HepG2 (cell line): ENCODE measurements around the gene CPS1. TPM values are rescaled to one million over a fixed set of nuclear protein-coding genes. Genes with fewer than 3 reads are reported as not detected.
A peak's percentile ranks its signal among the peaks of the same experiment; 100 is the strongest.

ENCODE experiments used
- ETV6 ChIP-seq: sonication (generic); formaldehyde crosslinking; conservative IDR thresholded peaks from 2 replicates; pipeline ENCODE4 v1.4.0; 2020; ENCODE audit warnings: missing genetic modification reagents
- NR1H2 ChIP-seq: sonication (generic); formaldehyde crosslinking; IDR thresholded peaks from 2 replicates; pipeline ENCODE4 v1.8.1; 2022; ENCODE audit warnings: low read depth, missing genetic modification reagents, borderline replicate concordance
- NR2C2 ChIP-seq: sonication (generic); formaldehyde crosslinking; IDR thresholded peaks from 2 replicates; pipeline ENCODE4 v1.4.0; 2020; ENCODE audit warnings: missing genetic modification reagents, mild to moderate bottlenecking, moderate library complexity, borderline replicate concordance
- RARA ChIP-seq: IDR thresholded peaks from 2 replicates; pipeline ENCODE4 v1.6.1; 2016; ENCODE audit warnings: missing genetic modification reagents, missing compliant biosample characterization
- SAP130 ChIP-seq: IDR thresholded peaks from 2 replicates; pipeline ENCODE4 v1.6.1; 2016; ENCODE audit warnings: low read depth
- SNAI1 ChIP-seq: sonication (generic); formaldehyde crosslinking; IDR thresholded peaks from 2 replicates; pipeline ENCODE4 v1.5.0; 2020; ENCODE audit warnings: mild to moderate bottlenecking, missing genetic modification reagents, borderline replicate concordance
- ZNF33B ChIP-seq: sonication (generic); formaldehyde crosslinking; IDR thresholded peaks from 2 replicates; pipeline ENCODE4 v1.5.1; 2020; ENCODE audit warnings: mild to moderate bottlenecking, missing genetic modification reagents
- ZNF709 ChIP-seq: sonication (generic); formaldehyde crosslinking; IDR thresholded peaks from 2 replicates; pipeline ENCODE4 v1.5.0; 2020; ENCODE audit warnings: mild to moderate bottlenecking, missing genetic modification reagents
- polyA plus RNA-seq, 8 experiments: library from polyadenylated mRNA; depleted of rRNA in 3 of 8; stranded (reverse) in 7 of 8; unstranded in 1 of 8; fragments of >200 nt; fragmentation: Illumina TruSeq in 4 of 8; extraction: Trizol in 4 of 8; gene quantifications; 2 replicates each; pipeline versions ENCODE4 v1.2.1 to v1.2.3, GENCODE V29; 2011 to 2016; ENCODE audit warnings: low read depth in 4 of 8, missing spikeins in 1 of 8, mixed read lengths in 1 of 8; ENCODE audit not compliant: insufficient read depth in 1 of 8
- total RNA-seq, 5 experiments: library from RNA; depleted of rRNA; stranded (reverse); fragments of >200 nt; fragmentation: Illumina TruSeq; extraction: Trizol; gene quantifications; 2 replicates each; pipeline ENCODE4 v1.2.3, GENCODE V29; 2016; ENCODE audit warnings: low read depth in 1 of 5
- TF ChIP-seq, protein P1 (sequence below): sonication (generic); formaldehyde crosslinking; IDR thresholded peaks from 2 replicates; pipeline ENCODE4 v1.4.0; 2020; ENCODE audit warnings: mild to moderate bottlenecking, missing genetic modification reagents
- TF ChIP-seq, protein P2 (sequence below): fragments of 450-650 bp; IDR thresholded peaks from 2 replicates; pipeline ENCODE4 v1.6.1; 2017
- TF ChIP-seq, protein P3 (sequence below): sonication (generic); formaldehyde crosslinking; IDR thresholded peaks from 2 replicates; pipeline ENCODE4 v1.8.1; 2022; ENCODE audit warnings: low read depth, mild to moderate bottlenecking, missing genetic modification reagents
- TF ChIP-seq, protein P4 (sequence below): sonication (generic); formaldehyde crosslinking; IDR thresholded peaks from 2 replicates; pipeline ENCODE4 v1.5.1; 2020; ENCODE audit warnings: mild to moderate bottlenecking, missing genetic modification reagents, moderate library complexity
- TF ChIP-seq, protein P5 (sequence below): sonication (generic); formaldehyde crosslinking; IDR thresholded peaks from 2 replicates; pipeline ENCODE4 v1.8.1; 2023; ENCODE audit warnings: missing genetic modification reagents, mild to moderate bottlenecking, borderline replicate concordance

The CPS1 gene
- total and polyA plus RNA-seq, 2 of the 13 experiments (the other 11 are each of a cell fraction or from before 2014, with no cell fraction given) = 24.4 to 51.7 TPM

DNA sequence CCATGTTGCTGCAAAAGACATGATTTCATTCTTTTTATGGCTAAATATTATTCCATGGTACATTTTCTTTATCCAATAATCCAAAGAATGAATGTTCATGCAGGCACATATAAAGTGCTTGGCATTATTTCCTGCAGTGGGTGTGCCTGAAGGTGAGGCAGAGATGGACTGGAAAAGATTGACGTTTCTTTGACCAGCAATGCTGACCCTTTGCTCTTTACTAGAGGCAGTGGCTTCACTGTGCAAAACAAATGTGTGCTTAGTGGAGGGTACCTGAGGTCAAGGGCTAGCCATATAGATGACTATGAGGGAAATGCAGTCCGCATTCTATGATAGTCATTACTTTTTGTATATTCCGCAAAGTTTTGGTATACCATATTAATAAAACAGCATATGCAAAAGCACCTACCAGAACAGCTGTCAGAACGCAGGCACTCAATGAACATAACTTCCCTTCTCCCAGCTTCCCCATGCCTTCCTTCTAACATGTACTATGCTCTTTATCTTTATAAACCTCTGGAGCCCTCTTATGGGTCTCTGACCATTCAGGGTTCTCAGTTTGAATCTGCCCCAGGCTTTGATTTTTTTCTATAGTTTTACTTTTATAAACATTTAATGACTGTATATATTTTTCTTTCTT is 32.6 kb upstream of the CPS1 start (continued):
- TF ChIP-seq, protein P1, sequence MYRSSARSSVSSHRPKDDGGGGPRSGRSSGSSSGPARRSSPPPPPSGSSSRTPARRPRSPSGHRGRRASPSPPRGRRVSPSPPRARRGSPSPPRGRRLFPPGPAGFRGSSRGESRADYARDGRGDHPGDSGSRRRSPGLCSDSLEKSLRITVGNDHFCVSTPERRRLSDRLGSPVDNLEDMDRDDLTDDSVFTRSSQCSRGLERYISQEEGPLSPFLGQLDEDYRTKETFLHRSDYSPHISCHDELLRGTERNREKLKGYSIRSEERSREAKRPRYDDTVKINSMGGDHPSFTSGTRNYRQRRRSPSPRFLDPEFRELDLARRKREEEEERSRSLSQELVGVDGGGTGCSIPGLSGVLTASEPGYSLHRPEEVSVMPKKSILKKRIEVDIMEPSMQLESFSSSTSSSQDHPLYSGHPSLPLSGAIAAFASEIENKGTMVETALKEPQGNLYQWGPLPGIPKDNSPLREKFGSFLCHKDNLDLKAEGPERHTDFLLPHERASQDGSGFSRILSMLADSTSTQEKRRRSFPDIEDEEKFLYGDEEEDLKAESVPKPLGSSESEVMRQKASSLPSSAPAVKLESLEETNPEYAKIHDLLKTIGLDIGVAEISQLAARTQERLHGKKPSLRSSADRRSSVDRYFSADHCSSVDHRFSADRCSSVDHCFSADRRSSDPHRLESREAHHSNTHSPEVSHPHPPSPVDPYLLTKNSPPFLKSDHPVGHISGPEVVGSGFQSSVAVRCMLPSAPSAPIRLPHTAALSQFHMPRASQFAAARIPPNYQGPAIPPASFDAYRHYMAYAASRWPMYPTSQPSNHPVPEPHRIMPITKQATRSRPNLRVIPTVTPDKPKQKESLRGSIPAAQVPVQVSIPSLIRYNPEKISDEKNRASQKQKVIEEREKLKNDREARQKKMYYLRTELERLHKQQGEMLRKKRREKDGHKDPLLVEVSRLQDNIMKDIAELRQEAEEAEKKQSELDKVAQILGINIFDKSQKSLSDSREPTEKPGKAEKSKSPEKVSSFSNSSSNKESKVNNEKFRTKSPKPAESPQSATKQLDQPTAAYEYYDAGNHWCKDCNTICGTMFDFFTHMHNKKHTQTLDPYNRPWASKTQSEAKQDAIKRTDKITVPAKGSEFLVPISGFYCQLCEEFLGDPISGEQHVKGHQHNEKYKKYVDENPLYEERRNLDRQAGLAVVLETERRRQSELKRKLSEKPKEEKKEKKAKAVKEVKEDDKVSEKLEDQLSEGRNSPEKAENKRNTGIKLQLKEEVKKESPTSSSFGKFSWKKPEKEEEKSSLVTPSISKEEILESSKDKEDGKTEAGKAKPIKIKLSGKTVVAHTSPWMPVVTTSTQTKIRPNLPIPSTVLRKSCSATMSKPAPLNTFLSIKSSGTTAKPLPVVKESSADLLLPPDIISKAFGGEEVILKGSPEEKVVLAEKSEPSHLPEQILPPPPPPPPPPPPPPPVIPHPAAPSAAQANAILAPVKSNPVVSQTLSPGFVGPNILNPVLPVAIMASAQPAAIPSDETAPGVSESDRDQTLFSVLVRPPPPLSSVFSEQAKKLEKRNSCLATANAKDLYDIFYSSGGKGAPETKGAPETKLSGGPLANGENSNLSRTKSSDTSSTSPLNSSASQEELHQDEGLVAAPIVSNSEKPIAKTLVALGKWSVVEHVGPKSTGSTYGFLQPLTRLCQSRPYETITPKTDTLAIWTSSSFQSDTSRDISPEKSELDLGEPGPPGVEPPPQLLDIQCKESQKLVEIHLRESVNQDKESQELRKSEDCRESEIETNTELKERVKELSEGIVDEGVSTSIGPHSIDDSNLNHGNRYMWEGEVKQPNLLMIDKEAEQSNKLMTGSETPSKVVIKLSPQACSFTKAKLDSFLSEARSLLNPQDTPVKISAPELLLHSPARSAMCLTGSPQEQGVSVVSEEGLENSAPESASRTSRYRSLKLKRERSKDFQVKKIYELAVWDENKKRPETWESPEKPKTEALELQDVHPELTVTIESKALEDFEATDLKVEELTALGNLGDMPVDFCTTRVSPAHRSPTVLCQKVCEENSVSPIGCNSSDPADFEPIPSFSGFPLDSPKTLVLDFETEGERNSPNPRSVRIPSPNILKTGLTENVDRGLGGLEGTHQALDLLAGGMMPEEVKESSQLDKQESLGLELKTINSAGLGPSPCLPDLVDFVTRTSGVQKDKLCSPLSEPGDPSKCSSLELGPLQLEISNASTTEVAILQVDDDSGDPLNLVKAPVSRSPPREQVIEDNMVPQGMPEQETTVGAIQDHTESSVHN (CRISPR knock-in tag) = no peak
- peak; percentile 66; the same call in 1 of the 2 replicates for TF ChIP-seq SAP130 (CRISPR knock-in tag)
- TF ChIP-seq, protein P2, sequence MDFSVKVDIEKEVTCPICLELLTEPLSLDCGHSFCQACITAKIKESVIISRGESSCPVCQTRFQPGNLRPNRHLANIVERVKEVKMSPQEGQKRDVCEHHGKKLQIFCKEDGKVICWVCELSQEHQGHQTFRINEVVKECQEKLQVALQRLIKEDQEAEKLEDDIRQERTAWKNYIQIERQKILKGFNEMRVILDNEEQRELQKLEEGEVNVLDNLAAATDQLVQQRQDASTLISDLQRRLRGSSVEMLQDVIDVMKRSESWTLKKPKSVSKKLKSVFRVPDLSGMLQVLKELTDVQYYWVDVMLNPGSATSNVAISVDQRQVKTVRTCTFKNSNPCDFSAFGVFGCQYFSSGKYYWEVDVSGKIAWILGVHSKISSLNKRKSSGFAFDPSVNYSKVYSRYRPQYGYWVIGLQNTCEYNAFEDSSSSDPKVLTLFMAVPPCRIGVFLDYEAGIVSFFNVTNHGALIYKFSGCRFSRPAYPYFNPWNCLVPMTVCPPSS = no peak
- TF ChIP-seq, protein P3, sequence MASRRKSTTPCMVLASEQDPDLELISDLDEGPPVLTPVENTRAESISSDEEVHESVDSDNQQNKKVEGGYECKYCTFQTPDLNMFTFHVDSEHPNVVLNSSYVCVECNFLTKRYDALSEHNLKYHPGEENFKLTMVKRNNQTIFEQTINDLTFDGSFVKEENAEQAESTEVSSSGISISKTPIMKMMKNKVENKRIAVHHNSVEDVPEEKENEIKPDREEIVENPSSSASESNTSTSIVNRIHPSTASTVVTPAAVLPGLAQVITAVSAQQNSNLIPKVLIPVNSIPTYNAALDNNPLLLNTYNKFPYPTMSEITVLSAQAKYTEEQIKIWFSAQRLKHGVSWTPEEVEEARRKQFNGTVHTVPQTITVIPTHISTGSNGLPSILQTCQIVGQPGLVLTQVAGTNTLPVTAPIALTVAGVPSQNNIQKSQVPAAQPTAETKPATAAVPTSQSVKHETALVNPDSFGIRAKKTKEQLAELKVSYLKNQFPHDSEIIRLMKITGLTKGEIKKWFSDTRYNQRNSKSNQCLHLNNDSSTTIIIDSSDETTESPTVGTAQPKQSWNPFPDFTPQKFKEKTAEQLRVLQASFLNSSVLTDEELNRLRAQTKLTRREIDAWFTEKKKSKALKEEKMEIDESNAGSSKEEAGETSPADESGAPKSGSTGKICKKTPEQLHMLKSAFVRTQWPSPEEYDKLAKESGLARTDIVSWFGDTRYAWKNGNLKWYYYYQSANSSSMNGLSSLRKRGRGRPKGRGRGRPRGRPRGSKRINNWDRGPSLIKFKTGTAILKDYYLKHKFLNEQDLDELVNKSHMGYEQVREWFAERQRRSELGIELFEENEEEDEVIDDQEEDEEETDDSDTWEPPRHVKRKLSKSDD = peak; percentile 49; the same call in 1 of the 2 replicates
- TF ChIP-seq, protein P4, sequence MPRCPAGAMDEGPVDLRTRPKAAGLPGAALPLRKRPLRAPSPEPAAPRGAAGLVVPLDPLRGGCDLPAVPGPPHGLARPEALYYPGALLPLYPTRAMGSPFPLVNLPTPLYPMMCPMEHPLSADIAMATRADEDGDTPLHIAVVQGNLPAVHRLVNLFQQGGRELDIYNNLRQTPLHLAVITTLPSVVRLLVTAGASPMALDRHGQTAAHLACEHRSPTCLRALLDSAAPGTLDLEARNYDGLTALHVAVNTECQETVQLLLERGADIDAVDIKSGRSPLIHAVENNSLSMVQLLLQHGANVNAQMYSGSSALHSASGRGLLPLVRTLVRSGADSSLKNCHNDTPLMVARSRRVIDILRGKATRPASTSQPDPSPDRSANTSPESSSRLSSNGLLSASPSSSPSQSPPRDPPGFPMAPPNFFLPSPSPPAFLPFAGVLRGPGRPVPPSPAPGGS = no peak
- no peak for TF ChIP-seq ZNF33B (CRISPR knock-in tag)
- peak; percentile 23; the same call in 1 of the 2 replicates for TF ChIP-seq NR2C2 (CRISPR knock-in tag)
- TF ChIP-seq ETV6 (CRISPR knock-in tag) = no peak
- TF ChIP-seq, protein P5, sequence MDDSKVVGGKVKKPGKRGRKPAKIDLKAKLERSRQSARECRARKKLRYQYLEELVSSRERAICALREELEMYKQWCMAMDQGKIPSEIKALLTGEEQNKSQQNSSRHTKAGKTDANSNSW (CRISPR knock-in tag) = no peak
- no peak for TF ChIP-seq SNAI1
- 0 out of 2 replicates have a peak, but pooled peaks have one; percentile 29 for TF ChIP-seq ZNF709
- TF ChIP-seq NR1H2 (CRISPR knock-in tag) = peak; percentile 99
- TF ChIP-seq RARA = peak; percentile 94
